GM12872 (cell line): ENCODE data around the gene GBGT1.

ENCODE experiments used
- CTCF ChIP-seq: IDR thresholded peaks from 3 replicates; pipeline ENCODE4 v1.5.1; 2011; ENCODE audit warnings: low read depth, mild to moderate bottlenecking, low read length, moderate library complexity; ENCODE audit not compliant: insufficient read depth

The GBGT1 gene

GRCh38 chr9:133118179-133118520 lies 45.6 kb downstream of the GBGT1 start:
- no peak for TF ChIP-seq CTCF

- TF ChIP-seq CTCF: no peak
Observed at GRCh38 chr9:133117271-133118178, 46.2 kb downstream of the GBGT1 start.

GRCh38 chr9:133116346-133117231 lies 47.1 kb downstream of the GBGT1 start:
- no peak for TF ChIP-seq CTCF

GRCh38 chr9:133115604-133116345 lies 47.9 kb downstream of the GBGT1 start:
- no peak for TF ChIP-seq CTCF

- no peak for TF ChIP-seq CTCF
Observed at GRCh38 chr9:133114886-133115603, 48.7 kb downstream of the GBGT1 start.

- no peak for TF ChIP-seq CTCF
Observed at GRCh38 chr9:133113949-133114885, 49.5 kb downstream of the GBGT1 start.
